CD14-positive monocyte (primary cell): ENCODE data around the gene TCF4. TPM values are rescaled to one million over a fixed set of nuclear protein-coding genes. Genes with fewer than 3 reads are reported as not detected.

ENCODE experiments used
- DNase-seq, 3 donors: peaks; one replicate each; pipeline ENCODE4 v3.0.0-alpha.2; 2011 to 2022
- H2AFZ ChIP-seq: 2 replicates; pipeline ENCODE4 v1.6.0; 2012; ENCODE audit warnings: mild to moderate bottlenecking, low read depth, low read length, inconsistent platforms; ENCODE audit not compliant: insufficient read depth, poor library complexity, severe bottlenecking
- H3K27ac ChIP-seq, 2 donors: 1 replicate in 1 of 2; 2 replicates in 1 of 2; pipeline ENCODE4 v1.5.1; 2012 to 2013; ENCODE audit warnings: low read length in 2 of 2, control low read depth in 1 of 2, inconsistent platforms in 1 of 2, low read depth in 1 of 2, mild to moderate bottlenecking in 1 of 2
- H3K27me3 ChIP-seq, 2 donors: one replicate each; pipeline versions ENCODE4 v1.6.0 to v1.6.1; 2011 to 2013; ENCODE audit warnings: low read length in 2 of 2; ENCODE audit not compliant: control insufficient read depth in 2 of 2, insufficient read depth in 2 of 2
- H3K36me3 ChIP-seq, 2 donors: replicated peaks in 1 of 2; 1 replicate in 1 of 2; 2 replicates in 1 of 2; pipeline versions ENCODE4 v1.5.1 to v1.6.1; 2012 to 2013; ENCODE audit warnings: low read length in 2 of 2, control low read depth in 1 of 2, inconsistent platforms in 1 of 2, mild to moderate bottlenecking in 1 of 2; ENCODE audit not compliant: insufficient read depth in 2 of 2, control insufficient read depth in 1 of 2
- H3K4me1 ChIP-seq, 2 donors: 1 replicate in 1 of 2; 2 replicates in 1 of 2; pipeline versions ENCODE4 v1.5.1 to v1.6.1; 2012 to 2013; ENCODE audit warnings: low read length in 2 of 2, control low read depth in 1 of 2, inconsistent platforms in 1 of 2, mild to moderate bottlenecking in 1 of 2, moderate library complexity in 1 of 2; ENCODE audit not compliant: insufficient read depth in 2 of 2, control insufficient read depth in 1 of 2
- H3K4me2 ChIP-seq: replicated peaks from 2 replicates; pipeline ENCODE3; 2012; ENCODE audit warnings: low read length, moderate library complexity, mild to moderate bottlenecking; ENCODE audit not compliant: poor library complexity, severe bottlenecking; ENCODE audit errors: extremely low read depth
- H3K4me3 ChIP-seq, 3 experiments: fragments of 200-600 bp in 1 of 3; sonication (generic) in 1 of 3; replicated peaks in 1 of 3; 1 replicate in 2 of 3; 2 replicates in 1 of 3; pipeline ENCODE4 v1.5.1; 2011 to 2013; ENCODE audit warnings: low read length in 3 of 3, mild to moderate bottlenecking in 3 of 3, control low read depth in 2 of 3, low read depth in 2 of 3, inconsistent platforms in 1 of 3, moderate library complexity in 1 of 3
- H3K79me2 ChIP-seq: 2 replicates; pipeline ENCODE4 v1.6.0; 2012; ENCODE audit warnings: mild to moderate bottlenecking, control low read depth, inconsistent platforms, low read length, moderate library complexity; ENCODE audit not compliant: insufficient read depth
- H3K9ac ChIP-seq: 2 replicates; pipeline ENCODE4 v1.6.0; 2017; ENCODE audit warnings: low read length, mild to moderate bottlenecking; ENCODE audit not compliant: insufficient read depth, poor library complexity, severe bottlenecking
- H3K9me3 ChIP-seq, 2 donors: replicated peaks in 1 of 2; 1 replicate in 1 of 2; 2 replicates in 1 of 2; pipeline versions ENCODE4 v1.5.1 to v1.6.1; 2012 to 2013; ENCODE audit warnings: low read length in 2 of 2, control low read depth in 1 of 2; ENCODE audit not compliant: control insufficient read depth in 1 of 2, insufficient read depth in 1 of 2
- H4K20me1 ChIP-seq: 2 replicates; pipeline ENCODE4 v1.6.0; 2012; ENCODE audit warnings: mild to moderate bottlenecking, low read length, control low read depth, moderate library complexity; ENCODE audit not compliant: insufficient read depth
- H3K27ac Mint-ChIP-seq, 7 donors: one replicate each; pipeline ENCODE4 v1.8.0; 2020; ENCODE audit warnings: mild to moderate bottlenecking in 7 of 7, mixed read lengths in 7 of 7, moderate library complexity in 6 of 7, inconsistent platforms in 2 of 7
- H3K27me3 Mint-ChIP-seq, 3 donors: one replicate each; pipeline ENCODE4 v1.8.0; 2021 to 2022; ENCODE audit warnings: low read depth in 3 of 3, mild to moderate bottlenecking in 3 of 3, mixed read lengths in 3 of 3, moderate library complexity in 3 of 3, inconsistent platforms in 1 of 3
- H3K36me3 Mint-ChIP-seq, 2 donors: one replicate each; pipeline ENCODE4 v1.8.0; 2020; ENCODE audit warnings: mixed read lengths in 2 of 2, inconsistent platforms in 1 of 2, mild to moderate bottlenecking in 1 of 2
- H3K4me1 Mint-ChIP-seq: one replicate; pipeline ENCODE4 v1.8.0; 2020; ENCODE audit warnings: mild to moderate bottlenecking, mixed read lengths
- H3K4me3 Mint-ChIP-seq, 2 donors: one replicate each; pipeline ENCODE4 v1.8.0; 2020; ENCODE audit warnings: mild to moderate bottlenecking in 2 of 2, mixed read lengths in 2 of 2, moderate library complexity in 1 of 2
- H3K9me3 Mint-ChIP-seq, 7 donors: one replicate each; pipeline ENCODE4 v1.8.0; 2020 to 2022; ENCODE audit warnings: mixed read lengths in 7 of 7, mild to moderate bottlenecking in 6 of 7, moderate library complexity in 6 of 7, inconsistent platforms in 2 of 7
- CTCF ChIP-seq: fragments of 200-600 bp; IDR thresholded peaks from one replicate; pipeline ENCODE4 v1.8.0; 2022; ENCODE audit warnings: antibody characterized with exemption, mild to moderate bottlenecking
- WGBS: methylation state at CpG from one replicate; pipeline ENCODE4 v1.1.5; 2013; ENCODE audit warnings: missing lambda C conversion rate; ENCODE audit not compliant: insufficient coverage; 5-methylcytosine and 5-hydroxymethylcytosine counted together
- intact Hi-C, 2 donors: fragments of 100-400 bp; cut with micrococcal nuclease; formaldehyde crosslinking; loops; one replicate each; pipeline versions ENCODE4 v1.15.0 to v1.15.1; 2023
- polyA plus RNA-seq, 3 donors: library from polyadenylated mRNA; depleted of rRNA in 1 of 3; unstranded in 2 of 3; stranded (reverse) in 1 of 3; fragments of 300-500 nt in 2 of 3; fragments of >200 nt in 1 of 3; fragmentation: Illumina TruSeq in 2 of 3; gene quantifications; 1 replicate in 2 of 3; 2 replicates in 1 of 3; pipeline ENCODE4 v1.2.3, GENCODE V29; 2012 to 2021

The TCF4 gene
- polyA plus RNA-seq, 3 donors: 5.9 to 12.9 (median 10.7) TPM

GRCh38 chr18:55500316-55501086, 87.5 kb downstream of the TCF4 start:
- Mint-ChIP-seq H3K27me3 (no peaks in the 10 kb centered on the region), H3K9me3 (peaks cover 0 to 2% (median 0%) of the 10 kb centered on the region in 7 donors), H3K4me1 (peaks cover 1% of the 10 kb centered on the region), H3K4me3 (no peak overlapping the region), H3K27ac (no peak overlapping the region), H3K36me3 (no peaks in the 10 kb centered on the region)
- no peaks in the 10 kb centered on the region for H3K9me3 ChIP-seq
- no peak overlapping the region for H3K27ac ChIP-seq
- WGBS: no CpG with 5 or more reads among the region's 4 CpGs
- no peaks in the 10 kb centered on the region for H3K36me3 ChIP-seq
- DNase-seq: no peak
- H2AFZ ChIP-seq: no peak overlapping the region
- no peak for TF ChIP-seq CTCF
- no peak overlapping the region for H3K4me3 ChIP-seq
- H3K4me1 ChIP-seq: no peaks in the 10 kb centered on the region
- intact Hi-C loops: no loop called here
- no peaks in the 10 kb centered on the region for H3K27me3 ChIP-seq
- H3K4me2 ChIP-seq: no peak overlapping the region
- H4K20me1 ChIP-seq: no peaks in the 10 kb centered on the region
- no peak overlapping the region for H3K9ac ChIP-seq
- no peaks in the 10 kb centered on the region for H3K79me2 ChIP-seq

- H3K36me3 ChIP-seq: no peaks in the 10 kb centered on the region
- no peak overlapping the region for H3K4me2 ChIP-seq
- H3K4me1 ChIP-seq: no peaks in the 10 kb centered on the region
- H3K27ac Mint-ChIP-seq: no peak overlapping the region
- H3K27ac ChIP-seq: no peak overlapping the region
- no peak overlapping the region for H3K4me3 Mint-ChIP-seq
- no peak overlapping the region for H3K9ac ChIP-seq
- no peak for TF ChIP-seq CTCF
- no peaks in the 10 kb centered on the region for H4K20me1 ChIP-seq
- H2AFZ ChIP-seq: no peak overlapping the region
- H3K4me3 ChIP-seq: no peak overlapping the region
- H3K36me3 Mint-ChIP-seq: no peaks in the 10 kb centered on the region
- WGBS: 87% methylated on average over 3 of the region's 3 CpGs
- no peaks in the 10 kb centered on the region for H3K9me3 ChIP-seq
- no peaks in the 10 kb centered on the region for H3K27me3 ChIP-seq
- H3K79me2 ChIP-seq: no peaks in the 10 kb centered on the region
- no peaks in the 10 kb centered on the region for H3K27me3 Mint-ChIP-seq
- H3K4me1 Mint-ChIP-seq: peaks cover 1% of the 10 kb centered on the region
- intact Hi-C loops: no loop called here
- H3K9me3 Mint-ChIP-seq: peaks cover 0 to 2% (median 0%) of the 10 kb centered on the region in 7 donors
- no peak for DNase-seq
Observed at GRCh38 chr18:55499526-55499925, 88.5 kb downstream of the TCF4 start.
